HepG2 (cell line): ENCODE results near the gene TNFSF8. TPM values are rescaled to one million over a fixed set of nuclear protein-coding genes. Genes with fewer than 3 reads are reported as not detected.

Experiments
- ATAC-seq: fragments of 200-7000 bp; cut with Tn5 transposase; 3 replicates; pipeline ENCODE4 v1.9.1; 2020; ENCODE audit warnings: mild to moderate bottlenecking, moderate library complexity
- BruUV-seq: library from RNA; stranded (reverse); fragments of 400-500 nt; replicated peaks from 2 replicates; lab custom pipeline; 2021; lab: Mats Ljungman, UMichigan
- CTCF ChIA-PET: fragments of 300-600 bp; formaldehyde crosslinking; extraction: SDS; loops from one replicate; lab custom pipeline; 2021; ENCODE audit warnings: low total read pairs, inconsistent platforms, low intra/inter-chr PET ratio; lab: Yijun Ruan, JAX
- POLR2A ChIA-PET: fragments of 350-600 bp; sonication (Branson Sonifier 250); formaldehyde crosslinking; loops from one replicate; lab custom pipeline; 2020; ENCODE audit warnings: antibody characterized with exemption, inconsistent platforms; lab: Yijun Ruan, JAX
- DNase-seq: peaks from one replicate; pipeline ENCODE4 v3.0.0-alpha.2; 2015; ENCODE audit warnings: low spot score
- FAIRE-seq: peaks from 3 replicates; lab custom pipeline; 2011; peaks lifted over from hg19 to GRCh38; lab: Jason Lieb, UNC
- H2AFZ ChIP-seq: one replicate; pipeline ENCODE4 v1.6.1; 2011; ENCODE audit warnings: low read length, inconsistent platforms
- H3K27ac ChIP-seq: fragments of 300-600 bp; 3 replicates; pipeline ENCODE4 v1.8.0; 2011; ENCODE audit warnings: mixed run types, mild to moderate bottlenecking, mixed read lengths, low read length, inconsistent platforms; ENCODE audit not compliant: insufficient read depth; ENCODE audit errors: extremely low read length
- H3K27me3 ChIP-seq, 2 experiments: fragments of 200-600 bp in 1 of 2; 2 replicates in 1 of 2; 3 replicates in 1 of 2; pipeline versions ENCODE4 v1.6.0 to v1.8.0; 2011; ENCODE audit warnings: low read length in 2 of 2, mild to moderate bottlenecking in 2 of 2, moderate library complexity in 2 of 2, inconsistent platforms in 1 of 2; ENCODE audit not compliant: insufficient read depth in 2 of 2, control insufficient read depth in 1 of 2
- H3K36me3 ChIP-seq, 2 experiments: fragments of 200-600 bp in 1 of 2; replicated peaks in 1 of 2; 2 replicates in 1 of 2; 3 replicates in 1 of 2; pipeline versions ENCODE4 v1.5.1 to v1.8.0; 2011; ENCODE audit warnings: low read length in 2 of 2, inconsistent platforms in 1 of 2; ENCODE audit not compliant: insufficient read depth in 2 of 2, control insufficient read depth in 1 of 2
- H3K4me1 ChIP-seq: 2 replicates; pipeline ENCODE4 v1.5.1; 2012; ENCODE audit warnings: low read length, inconsistent platforms; ENCODE audit not compliant: insufficient read depth
- H3K4me2 ChIP-seq: 2 replicates; pipeline ENCODE4 v1.6.0; 2011; ENCODE audit warnings: low read depth, low read length, inconsistent platforms
- H3K4me3 ChIP-seq, 3 experiments: fragments of 200-600 bp in 1 of 3; sonication (generic), shearing (Covaris generic) in 1 of 3; replicated peaks in 1 of 3; 2 replicates each; pipeline ENCODE4 v1.5.1; 2011 to 2016; ENCODE audit warnings: low read length in 3 of 3, inconsistent platforms in 2 of 3, low read depth in 2 of 3, mild to moderate bottlenecking in 2 of 3, control low read depth in 1 of 3, mixed read lengths in 1 of 3; ENCODE audit not compliant: insufficient read depth in 1 of 3
- H3K79me2 ChIP-seq: one replicate; pipeline ENCODE4 v1.6.1; 2011; ENCODE audit warnings: low read length, inconsistent platforms; ENCODE audit not compliant: insufficient read depth
- H3K9ac ChIP-seq: 2 replicates; pipeline ENCODE4 v1.6.0; 2011; ENCODE audit warnings: mild to moderate bottlenecking, low read depth, low read length, inconsistent platforms; ENCODE audit not compliant: insufficient read depth
- H3K9me3 ChIP-seq: 2 replicates; pipeline ENCODE4 v1.5.1; 2012; ENCODE audit warnings: mild to moderate bottlenecking, low read length
- H4K20me1 ChIP-seq: 2 replicates; pipeline ENCODE4 v1.6.0; 2011; ENCODE audit warnings: inconsistent platforms, mild to moderate bottlenecking, low read length, moderate library complexity; ENCODE audit not compliant: insufficient read depth
- CAMTA2 ChIP-seq: sonication (generic); formaldehyde crosslinking; IDR thresholded peaks from 2 replicates; pipeline ENCODE4 v1.4.0; 2020; ENCODE audit warnings: mild to moderate bottlenecking, missing genetic modification reagents, borderline replicate concordance
- EED ChIP-seq: sonication (generic); formaldehyde crosslinking; IDR thresholded peaks from 2 replicates; pipeline ENCODE4 v1.5.0; 2020; ENCODE audit warnings: mild to moderate bottlenecking, missing genetic modification reagents
- PTBP1 ChIP-seq: fragments of 200-400 bp; formaldehyde crosslinking; IDR thresholded peaks from 2 replicates; pipeline ENCODE4 v1.6.1; 2018; ENCODE audit warnings: low read length, low read depth; ENCODE audit not compliant: poor library complexity, severe bottlenecking
- ZFX ChIP-seq: sonication (generic); formaldehyde crosslinking; IDR thresholded peaks from 2 replicates; pipeline ENCODE4 v1.4.0; 2020; ENCODE audit warnings: mild to moderate bottlenecking, low read depth, missing genetic modification reagents, moderate library complexity
- ZNF326 ChIP-seq: sonication (generic); formaldehyde crosslinking; IDR thresholded peaks from 2 replicates; pipeline ENCODE4 v1.4.0; 2020; ENCODE audit warnings: missing genetic modification reagents, borderline replicate concordance
- ZNF747 ChIP-seq: sonication (generic); formaldehyde crosslinking; IDR thresholded peaks from 2 replicates; pipeline ENCODE4 v1.8.1; 2023; ENCODE audit warnings: missing genetic modification reagents, mild to moderate bottlenecking, borderline replicate concordance
- in situ Hi-C: cut with HindIII; loops from 2 replicates; pipeline ENCODE4 v1.10.0; 2017; ENCODE audit warnings: low pct_unique_long_range_greater_than_20kb; ENCODE audit not compliant: extremely low pct_ligation_motif_present
- intact Hi-C: fragments of 100-400 bp; cut with micrococcal nuclease; formaldehyde crosslinking; loops from one replicate; pipeline ENCODE4 v1.10.0; 2022; ENCODE audit not compliant: unreplicated experiment
- polyA plus RNA-seq, 8 experiments: library from polyadenylated mRNA; depleted of rRNA in 3 of 8; stranded (reverse) in 7 of 8; unstranded in 1 of 8; fragments of >200 nt; fragmentation: Illumina TruSeq in 4 of 8; extraction: Trizol in 4 of 8; gene quantifications; 2 replicates each; pipeline versions ENCODE4 v1.2.1 to v1.2.3, GENCODE V29; 2011 to 2016; ENCODE audit warnings: low read depth in 4 of 8, missing spikeins in 1 of 8, mixed read lengths in 1 of 8; ENCODE audit not compliant: insufficient read depth in 1 of 8
- total RNA-seq, 5 experiments: library from RNA; depleted of rRNA; stranded (reverse); fragments of >200 nt; fragmentation: Illumina TruSeq; extraction: Trizol; gene quantifications; 2 replicates each; pipeline ENCODE4 v1.2.3, GENCODE V29; 2016; ENCODE audit warnings: low read depth in 1 of 5
- TF ChIP-seq, protein P1 (sequence below): sonication (generic); formaldehyde crosslinking; IDR thresholded peaks from 2 replicates; pipeline ENCODE4 v1.4.0; 2020; ENCODE audit warnings: low read depth, mild to moderate bottlenecking, missing genetic modification reagents
- TF ChIP-seq, protein P2 (sequence below): IDR thresholded peaks from 2 replicates; pipeline ENCODE4 v1.4.0; 2020; ENCODE audit warnings: mild to moderate bottlenecking, missing genetic modification reagents
- TF ChIP-seq, protein P3 (sequence below): sonication (generic); formaldehyde crosslinking; IDR thresholded peaks from 2 replicates; pipeline ENCODE4 v1.5.0; 2020; ENCODE audit warnings: missing genetic modification reagents, mild to moderate bottlenecking, borderline replicate concordance

Gene TNFSF8
- total and polyA plus RNA-seq, 2 of the 13 experiments (the other 11 are each of a cell fraction or from before 2014, with no cell fraction given), result not detected

DNA sequence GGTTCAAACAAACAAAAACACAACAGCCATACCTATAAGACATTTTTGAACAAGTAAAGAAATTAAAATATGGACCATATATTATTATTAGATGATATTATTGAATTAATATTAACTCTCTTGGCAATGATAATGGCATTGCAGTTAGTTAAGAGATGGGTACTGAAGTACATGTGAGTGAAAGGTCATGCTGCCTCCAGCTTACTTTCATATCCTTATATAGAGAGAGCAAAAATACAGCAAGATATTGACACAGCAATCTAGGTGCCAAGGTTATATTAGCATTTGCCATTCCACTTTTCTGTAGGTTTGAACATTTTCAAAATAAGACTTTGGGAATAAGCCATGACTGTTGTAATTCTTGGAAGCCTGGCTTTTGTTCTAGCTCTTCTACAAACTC, 6.1 kb downstream of the TNFSF8 start:
- Histone ChIP-seq H4K20me1 (no peaks in the 10 kb centered on the region), H3K9ac (no peak overlapping the region), H3K27me3 (no peaks in the 10 kb centered on the region), H3K79me2 (no peaks in the 10 kb centered on the region), H3K4me1 (no peaks in the 10 kb centered on the region), H3K36me3 (no peaks in the 10 kb centered on the region), H3K9me3 (no peaks in the 10 kb centered on the region), H3K27ac (no peak overlapping the region), H3K4me3 (no peak overlapping the region), H2AFZ (no peak overlapping the region), H3K4me2 (no peak overlapping the region)
- ChIA-PET POLR2A (no interaction called here), CTCF (no interaction called here)
- FAIRE-seq (no peak), DNase-seq (no peak), ATAC-seq (no peak)
- BruUV-seq, result no TSS peak
- intact Hi-C loops (no loop called here), in situ Hi-C loops (loop anchor here (25.0 kb wide), 2 partner anchors 512 to 588 kb away; no protein-coding TSS in a partner anchor)
- TF ChIP-seq, protein P1, sequence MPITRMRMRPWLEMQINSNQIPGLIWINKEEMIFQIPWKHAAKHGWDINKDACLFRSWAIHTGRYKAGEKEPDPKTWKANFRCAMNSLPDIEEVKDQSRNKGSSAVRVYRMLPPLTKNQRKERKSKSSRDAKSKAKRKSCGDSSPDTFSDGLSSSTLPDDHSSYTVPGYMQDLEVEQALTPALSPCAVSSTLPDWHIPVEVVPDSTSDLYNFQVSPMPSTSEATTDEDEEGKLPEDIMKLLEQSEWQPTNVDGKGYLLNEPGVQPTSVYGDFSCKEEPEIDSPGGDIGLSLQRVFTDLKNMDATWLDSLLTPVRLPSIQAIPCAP (CRISPR knock-in tag), result no peak
- no peak for TF ChIP-seq CAMTA2 (CRISPR knock-in tag)
- no peak for TF ChIP-seq ZNF326 (CRISPR knock-in tag)
- TF ChIP-seq ZNF747 (CRISPR knock-in tag), result no peak
- TF ChIP-seq PTBP1, result no peak
- TF ChIP-seq, protein P2, sequence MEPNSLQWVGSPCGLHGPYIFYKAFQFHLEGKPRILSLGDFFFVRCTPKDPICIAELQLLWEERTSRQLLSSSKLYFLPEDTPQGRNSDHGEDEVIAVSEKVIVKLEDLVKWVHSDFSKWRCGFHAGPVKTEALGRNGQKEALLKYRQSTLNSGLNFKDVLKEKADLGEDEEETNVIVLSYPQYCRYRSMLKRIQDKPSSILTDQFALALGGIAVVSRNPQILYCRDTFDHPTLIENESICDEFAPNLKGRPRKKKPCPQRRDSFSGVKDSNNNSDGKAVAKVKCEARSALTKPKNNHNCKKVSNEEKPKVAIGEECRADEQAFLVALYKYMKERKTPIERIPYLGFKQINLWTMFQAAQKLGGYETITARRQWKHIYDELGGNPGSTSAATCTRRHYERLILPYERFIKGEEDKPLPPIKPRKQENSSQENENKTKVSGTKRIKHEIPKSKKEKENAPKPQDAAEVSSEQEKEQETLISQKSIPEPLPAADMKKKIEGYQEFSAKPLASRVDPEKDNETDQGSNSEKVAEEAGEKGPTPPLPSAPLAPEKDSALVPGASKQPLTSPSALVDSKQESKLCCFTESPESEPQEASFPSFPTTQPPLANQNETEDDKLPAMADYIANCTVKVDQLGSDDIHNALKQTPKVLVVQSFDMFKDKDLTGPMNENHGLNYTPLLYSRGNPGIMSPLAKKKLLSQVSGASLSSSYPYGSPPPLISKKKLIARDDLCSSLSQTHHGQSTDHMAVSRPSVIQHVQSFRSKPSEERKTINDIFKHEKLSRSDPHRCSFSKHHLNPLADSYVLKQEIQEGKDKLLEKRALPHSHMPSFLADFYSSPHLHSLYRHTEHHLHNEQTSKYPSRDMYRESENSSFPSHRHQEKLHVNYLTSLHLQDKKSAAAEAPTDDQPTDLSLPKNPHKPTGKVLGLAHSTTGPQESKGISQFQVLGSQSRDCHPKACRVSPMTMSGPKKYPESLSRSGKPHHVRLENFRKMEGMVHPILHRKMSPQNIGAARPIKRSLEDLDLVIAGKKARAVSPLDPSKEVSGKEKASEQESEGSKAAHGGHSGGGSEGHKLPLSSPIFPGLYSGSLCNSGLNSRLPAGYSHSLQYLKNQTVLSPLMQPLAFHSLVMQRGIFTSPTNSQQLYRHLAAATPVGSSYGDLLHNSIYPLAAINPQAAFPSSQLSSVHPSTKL (CRISPR knock-in tag), result no peak
- no peak for TF ChIP-seq EED (CRISPR knock-in tag)
- no peak for TF ChIP-seq ZFX (CRISPR knock-in tag)
- TF ChIP-seq, protein P3, sequence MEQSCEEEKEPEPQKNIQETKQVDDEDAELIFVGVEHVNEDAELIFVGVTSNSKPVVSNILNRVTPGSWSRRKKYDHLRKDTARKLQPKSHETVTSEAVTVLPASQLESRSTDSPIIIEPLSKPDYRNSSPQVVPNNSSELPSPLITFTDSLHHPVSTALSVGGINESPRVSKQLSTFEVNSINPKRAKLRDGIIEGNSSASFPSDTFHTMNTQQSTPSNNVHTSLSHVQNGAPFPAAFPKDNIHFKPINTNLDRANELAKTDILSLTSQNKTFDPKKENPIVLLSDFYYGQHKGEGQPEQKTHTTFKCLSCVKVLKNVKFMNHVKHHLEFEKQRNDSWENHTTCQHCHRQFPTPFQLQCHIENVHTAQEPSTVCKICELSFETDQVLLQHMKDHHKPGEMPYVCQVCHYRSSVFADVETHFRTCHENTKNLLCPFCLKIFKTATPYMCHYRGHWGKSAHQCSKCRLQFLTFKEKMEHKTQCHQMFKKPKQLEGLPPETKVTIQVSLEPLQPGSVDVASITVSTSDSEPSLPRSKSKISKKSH (CRISPR knock-in tag), result no peak
